Vagina (tissue), 2 donors: ENCODE results near the gene CDK5R1. TPM values are rescaled to one million over a fixed set of nuclear protein-coding genes. Genes with fewer than 3 reads are reported as not detected.

ENCODE experiments used
- DNase-seq, 2 donors: peaks; one replicate each; pipeline ENCODE4 v3.0.0-alpha.2; 2017; ENCODE audit errors: extremely low spot score in 2 of 2
- H3K27ac ChIP-seq: fragments of 200-600 bp; sonication (generic); one replicate; pipeline ENCODE4 v1.5.1; 2019
- H3K27me3 ChIP-seq: fragments of 200-600 bp; sonication (generic); one replicate; pipeline ENCODE4 v1.5.1; 2019
- H3K36me3 ChIP-seq, 2 donors: fragments of 200-600 bp; sonication (generic); one replicate each; pipeline ENCODE4 v1.5.1; 2017 to 2019
- H3K4me1 ChIP-seq: fragments of 200-600 bp; sonication (generic); one replicate; pipeline ENCODE4 v1.5.1; 2019
- H3K4me3 ChIP-seq, 2 donors: fragments of 200-600 bp; sonication (generic); 1 replicate in 1 of 2; 2 replicates in 1 of 2; pipeline ENCODE4 v1.5.1; 2016 to 2019
- H3K9me3 ChIP-seq: fragments of 200-600 bp; sonication (generic); one replicate; pipeline ENCODE4 v1.5.1; 2019
- POLR2A ChIP-seq, 2 donors: fragments of 450-650 bp; IDR thresholded peaks; one replicate each; pipeline ENCODE4 v1.6.1; 2017; ENCODE audit warnings: antibody characterized with exemption in 2 of 2, mild to moderate bottlenecking in 2 of 2, moderate library complexity in 2 of 2
- POLR2AphosphoS5 ChIP-seq, 2 donors: sonication (generic); formaldehyde crosslinking; IDR thresholded peaks; one replicate each; pipeline ENCODE4 v1.9.0; 2017; ENCODE audit warnings: antibody characterized with exemption in 2 of 2, mild to moderate bottlenecking in 2 of 2, low read depth in 1 of 2; ENCODE audit not compliant: insufficient read depth in 1 of 2
- intact Hi-C: fragments of 100-400 bp; cut with DNase I; formaldehyde crosslinking; loops from one replicate; pipeline ENCODE4 v1.15.1; 2023
- total RNA-seq: library from RNA; depleted of rRNA; stranded (reverse); fragments of >200 nt; gene quantifications from one replicate; pipeline ENCODE4 v1.2.3, GENCODE V29; 2016
- TF ChIP-seq, protein P1 (sequence below), 3 experiments: fragments of 450-650 bp in 2 of 3; fragments of 200-600 bp in 1 of 3; sonication (generic) in 1 of 3; IDR thresholded peaks; one replicate each; pipeline ENCODE4 v1.5.1; 2017 to 2019; ENCODE audit warnings: antibody characterized with exemption in 3 of 3, mild to moderate bottlenecking in 2 of 3, moderate library complexity in 2 of 3

Gene CDK5R1
- total RNA-seq, 1 donor from 2014 or later: 4.9 TPM

- Histone ChIP-seq H3K27me3 (no peaks in the 10 kb centered on the region), H3K27ac (no peak overlapping the region), H3K4me1 (peaks cover 15% of the 10 kb centered on the region), H3K4me3 (no peak overlapping the region), H3K9me3 (no peaks in the 10 kb centered on the region), H3K36me3 (no peaks in the 10 kb centered on the region)
- no peak for DNase-seq
- intact Hi-C loops: no loop called here
- no peak for TF ChIP-seq POLR2A (IDR thresholded peaks at IDR 0.05)
- no peak for TF ChIP-seq POLR2AphosphoS5 (IDR thresholded peaks at IDR 0.05; ENCODE audit: insufficient read depth in 1 of 2, low read depth in 1 of 2)
- TF ChIP-seq, protein P1, sequence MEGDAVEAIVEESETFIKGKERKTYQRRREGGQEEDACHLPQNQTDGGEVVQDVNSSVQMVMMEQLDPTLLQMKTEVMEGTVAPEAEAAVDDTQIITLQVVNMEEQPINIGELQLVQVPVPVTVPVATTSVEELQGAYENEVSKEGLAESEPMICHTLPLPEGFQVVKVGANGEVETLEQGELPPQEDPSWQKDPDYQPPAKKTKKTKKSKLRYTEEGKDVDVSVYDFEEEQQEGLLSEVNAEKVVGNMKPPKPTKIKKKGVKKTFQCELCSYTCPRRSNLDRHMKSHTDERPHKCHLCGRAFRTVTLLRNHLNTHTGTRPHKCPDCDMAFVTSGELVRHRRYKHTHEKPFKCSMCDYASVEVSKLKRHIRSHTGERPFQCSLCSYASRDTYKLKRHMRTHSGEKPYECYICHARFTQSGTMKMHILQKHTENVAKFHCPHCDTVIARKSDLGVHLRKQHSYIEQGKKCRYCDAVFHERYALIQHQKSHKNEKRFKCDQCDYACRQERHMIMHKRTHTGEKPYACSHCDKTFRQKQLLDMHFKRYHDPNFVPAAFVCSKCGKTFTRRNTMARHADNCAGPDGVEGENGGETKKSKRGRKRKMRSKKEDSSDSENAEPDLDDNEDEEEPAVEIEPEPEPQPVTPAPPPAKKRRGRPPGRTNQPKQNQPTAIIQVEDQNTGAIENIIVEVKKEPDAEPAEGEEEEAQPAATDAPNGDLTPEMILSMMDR (IDR thresholded peaks at IDR 0.05): no peak
These were observed 3.3 kb downstream of the CDK5R1 start for GRCh38 chr17:32490101-32490482.

DNA sequence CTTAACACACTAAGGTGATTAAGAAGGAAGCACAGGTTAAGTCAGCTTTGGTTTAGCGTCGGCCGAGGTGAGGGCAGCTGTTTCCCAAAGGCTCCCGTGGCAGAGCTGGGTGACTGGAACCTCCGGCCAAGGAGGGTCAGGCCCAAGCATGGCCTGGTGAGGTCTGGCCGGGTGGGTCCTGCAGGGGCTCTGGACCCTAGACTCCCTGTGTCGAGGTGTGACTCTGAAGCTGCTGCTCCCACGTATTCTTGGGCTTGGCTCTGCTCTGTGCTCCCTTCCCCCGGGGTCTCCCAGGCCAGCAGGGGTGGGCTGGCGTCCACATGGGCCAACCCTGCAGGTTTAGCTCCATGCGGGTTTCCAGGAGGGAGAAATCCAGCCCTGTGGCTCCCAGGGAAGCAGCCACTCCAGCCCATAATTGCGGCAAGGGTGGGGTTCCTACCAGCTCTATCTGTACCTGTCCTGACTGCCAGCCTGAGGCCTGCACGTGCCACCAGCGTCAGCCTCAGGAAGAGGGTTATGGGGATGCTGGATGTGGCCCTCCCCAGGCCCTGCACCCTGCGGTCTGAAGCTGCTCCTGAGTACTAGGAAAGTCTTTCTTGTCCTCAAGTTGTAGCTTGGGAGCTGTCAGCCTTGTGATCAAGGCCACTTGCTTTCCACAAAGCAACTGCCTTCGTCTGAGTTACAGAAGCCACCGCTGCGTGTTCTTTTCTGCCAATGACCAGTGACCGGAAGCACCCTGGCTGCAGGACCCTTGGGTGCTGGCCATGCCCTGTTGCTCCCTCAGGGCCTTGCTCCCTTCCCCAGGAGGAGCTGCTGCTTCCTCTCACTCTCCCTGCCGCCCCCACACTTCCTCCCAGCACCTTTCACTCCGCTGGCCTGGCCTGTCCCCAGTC lies 4.8 kb downstream of the CDK5R1 start:
- Histone ChIP-seq H3K36me3 (no peaks in the 10 kb centered on the region), H3K4me3 (no peak overlapping the region), H3K27me3 (no peaks in the 10 kb centered on the region), H3K9me3 (no peaks in the 10 kb centered on the region), H3K27ac (no peak overlapping the region), H3K4me1 (peaks cover 19% of the 10 kb centered on the region)
- intact Hi-C loops: no loop called here
- TF ChIP-seq POLR2AphosphoS5 (IDR thresholded peaks at IDR 0.05; ENCODE audit: insufficient read depth in 1 of 2, low read depth in 1 of 2) (no peak), POLR2A (IDR thresholded peaks at IDR 0.05) (no peak)
- TF ChIP-seq, protein P1 (IDR thresholded peaks at IDR 0.05): no peak
- DNase-seq: no peak

DNA sequence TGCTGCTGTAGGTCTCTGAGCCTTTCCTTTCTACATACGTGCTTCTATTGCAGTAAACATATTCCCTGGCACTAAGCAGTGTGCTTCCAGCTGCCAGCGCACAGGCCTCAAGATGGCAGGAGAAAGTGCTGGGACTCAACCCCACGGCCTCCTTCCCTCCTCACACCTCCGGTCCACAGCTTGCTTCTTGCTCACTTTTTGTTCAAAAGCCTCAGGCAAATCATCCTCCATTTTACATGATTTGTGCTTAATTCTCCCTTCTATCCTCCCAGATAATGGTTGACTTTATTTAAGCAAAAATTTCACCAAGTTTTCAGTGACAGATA lies 5.4 kb downstream of the CDK5R1 start:
- no peak for DNase-seq
- Histone ChIP-seq H3K4me3 (no peak overlapping the region), H3K27ac (no peak overlapping the region), H3K9me3 (no peaks in the 10 kb centered on the region), H3K27me3 (no peaks in the 10 kb centered on the region), H3K4me1 (peaks cover 19% of the 10 kb centered on the region), H3K36me3 (no peaks in the 10 kb centered on the region)
- TF ChIP-seq POLR2AphosphoS5 (IDR thresholded peaks at IDR 0.05; ENCODE audit: insufficient read depth in 1 of 2, low read depth in 1 of 2) (no peak), POLR2A (IDR thresholded peaks at IDR 0.05) (no peak)
- intact Hi-C loops: no loop called here

- no peaks in the 10 kb centered on the region for H3K27me3 ChIP-seq
- no peaks in the 10 kb centered on the region for H3K9me3 ChIP-seq
- intact Hi-C loops: no loop called here
- no peak for DNase-seq
- no peaks in the 10 kb centered on the region for H3K36me3 ChIP-seq
- TF ChIP-seq POLR2AphosphoS5 (IDR thresholded peaks at IDR 0.05; ENCODE audit: insufficient read depth in 1 of 2, low read depth in 1 of 2): no peak
- TF ChIP-seq, protein P1 (IDR thresholded peaks at IDR 0.05): no peak
- no peak for TF ChIP-seq POLR2A (IDR thresholded peaks at IDR 0.05)
- H3K4me3 ChIP-seq: no peak overlapping the region
- peaks cover 15% of the 10 kb centered on the region for H3K4me1 ChIP-seq
- no peak overlapping the region for H3K27ac ChIP-seq
These were observed 6.0 kb downstream of the CDK5R1 start for GRCh38 chr17:32492648-32493289.

- no peak for DNase-seq
- no peak for TF ChIP-seq POLR2AphosphoS5 (IDR thresholded peaks at IDR 0.05; ENCODE audit: insufficient read depth in 1 of 2, low read depth in 1 of 2)
- TF ChIP-seq, protein P1 (IDR thresholded peaks at IDR 0.05): no peak
- TF ChIP-seq POLR2A (IDR thresholded peaks at IDR 0.05): no peak
- no peaks in the 10 kb centered on the region for H3K36me3 ChIP-seq
- H3K27ac ChIP-seq: no peak overlapping the region
- intact Hi-C loops: no loop called here
- H3K4me1 ChIP-seq: peaks cover 12% of the 10 kb centered on the region
- no peaks in the 10 kb centered on the region for H3K9me3 ChIP-seq
- no peak overlapping the region for H3K4me3 ChIP-seq
- H3K27me3 ChIP-seq: no peaks in the 10 kb centered on the region
These were observed 6.8 kb downstream of the CDK5R1 start for GRCh38 chr17:32493571-32493970.
